A549 (cell line): ENCODE results near the gene BCAP31. TPM values are rescaled to one million over a fixed set of nuclear protein-coding genes. Genes with fewer than 3 reads are reported as not detected.
A peak's percentile ranks its signal among the peaks of the same experiment; 100 is the strongest.

ENCODE experiments used
- ATAC-seq, 2 experiments: fragments of 200-7000 bp in 1 of 2; fragments of >200 bp in 1 of 2; cut with Nextera tagmentation in 1 of 2; cut with Tn5 transposase in 1 of 2; 3 replicates each; pipeline versions ENCODE4 v1.8.0 to v1.9.1; 2018 to 2020; ENCODE audit warnings: mild to moderate bottlenecking in 1 of 2, moderate library complexity in 1 of 2
- CTCF ChIA-PET: fragments of 300-600 bp; sonication (Branson Sonifier 250); formaldehyde crosslinking; extraction: SDS; loops from one replicate; lab custom pipeline; 2021; ENCODE audit warnings: antibody characterized with exemption, inconsistent platforms; lab: Yijun Ruan, JAX
- POLR2A ChIA-PET: fragments of 350-600 bp; formaldehyde crosslinking; extraction: SDS; loops from one replicate; lab custom pipeline; 2021; ENCODE audit warnings: antibody characterized with exemption, inconsistent platforms; lab: Yijun Ruan, JAX
- DNase-seq, 2 experiments: peaks; one replicate each; pipeline versions ENCODE4 v3.0.0 to v3.0.0-alpha.2; 2011 to 2016; ENCODE audit warnings: low read depth in 1 of 2, low spot score in 1 of 2
- FAIRE-seq: peaks from 2 replicates; lab custom pipeline; 2011; peaks lifted over from hg19 to GRCh38; lab: Jason Lieb, UNC
- H3K27ac ChIP-seq, 2 experiments: fragments of >200 bp; sonication (Bioruptor Twin); formaldehyde crosslinking; 3 replicates each; pipeline ENCODE4 v1.5.1; 2016 to 2017
- H3K4me1 ChIP-seq: fragments of >200 bp; sonication (Bioruptor Twin); formaldehyde crosslinking; 3 replicates; pipeline ENCODE4 v1.6.1; 2016
- H3K4me2 ChIP-seq: fragments of >200 bp; sonication (Bioruptor Twin); formaldehyde crosslinking; 3 replicates; pipeline ENCODE4 v1.6.1; 2016
- H3K4me3 ChIP-seq: fragments of >200 bp; sonication (Bioruptor Twin); formaldehyde crosslinking; 3 replicates; pipeline ENCODE4 v1.5.1; 2016
- H3K9me3 ChIP-seq: fragments of >200 bp; sonication (Bioruptor Twin); formaldehyde crosslinking; 3 replicates; pipeline ENCODE4 v1.6.1; 2016
- ATOH8 ChIP-seq: fragments of 250-450 bp; sonication (Bioruptor Pico); IDR thresholded peaks from 2 replicates; pipeline ENCODE4 v1.5.0; 2020; ENCODE audit warnings: low read depth, mild to moderate bottlenecking, moderate library complexity
- BCL3 ChIP-seq: fragments of >200 bp; sonication (Bioruptor Twin); formaldehyde crosslinking; IDR thresholded peaks from 3 replicates; pipeline ENCODE4 v1.6.1; 2016
- BHLHE40 ChIP-seq: IDR thresholded peaks from 2 replicates; pipeline ENCODE4 v1.6.1; 2012; ENCODE audit warnings: low read depth, low read length, inconsistent platforms
- CBX2 ChIP-seq: fragments of 200-600 bp; sonication (generic); IDR thresholded peaks from 2 replicates; pipeline ENCODE4 v1.6.1; 2016; ENCODE audit warnings: low read depth, mild to moderate bottlenecking, borderline replicate concordance
- CBX8 ChIP-seq: fragments of 200-600 bp; sonication (generic); IDR thresholded peaks from 2 replicates; pipeline ENCODE4 v1.6.1; 2016
- CTCF ChIP-seq: fragments of >200 bp; sonication (Bioruptor Twin); formaldehyde crosslinking; IDR thresholded peaks from 3 replicates; pipeline ENCODE4 v1.5.1; 2016
- E2F6 ChIP-seq: IDR thresholded peaks from 2 replicates; pipeline ENCODE4 v1.6.1; 2012; ENCODE audit warnings: low read depth, borderline replicate concordance
- EHF ChIP-seq: fragments of 250-450 bp; sonication (Bioruptor Pico); IDR thresholded peaks from 2 replicates; pipeline ENCODE4 v1.5.0; 2020; ENCODE audit warnings: mild to moderate bottlenecking
- EP300 ChIP-seq, 2 experiments: fragments of >200 bp; sonication (Bioruptor Twin); formaldehyde crosslinking; IDR thresholded peaks; 2 replicates in 1 of 2; 3 replicates in 1 of 2; pipeline ENCODE4 v1.6.1; 2016 to 2017
- ESRRA ChIP-seq: fragments of 150-350 bp; IDR thresholded peaks from 2 replicates; pipeline ENCODE4 v1.6.1; 2014; ENCODE audit warnings: mild to moderate bottlenecking, low read length, borderline replicate concordance
- FOSL2 ChIP-seq, 2 experiments: fragments of 450-650 bp in 1 of 2; fragments of >200 bp in 1 of 2; sonication (Bioruptor Twin) in 1 of 2; formaldehyde crosslinking; IDR thresholded peaks; 2 replicates each; pipeline versions ENCODE4 v1.5.0 to v1.6.1; 2016 to 2020; ENCODE audit warnings: mild to moderate bottlenecking in 1 of 2, moderate library complexity in 1 of 2
- HDAC2 ChIP-seq: fragments of 200-600 bp; sonication (generic); IDR thresholded peaks from 2 replicates; pipeline ENCODE4 v1.6.1; 2016
- HOXB5 ChIP-seq: fragments of 250-450 bp; sonication (Bioruptor Pico); IDR thresholded peaks from 2 replicates; pipeline ENCODE4 v1.5.0; 2020; ENCODE audit warnings: mild to moderate bottlenecking, moderate library complexity
- JUN ChIP-seq, 2 experiments: fragments of >200 bp; sonication (Bioruptor Twin); formaldehyde crosslinking; IDR thresholded peaks; 2 replicates in 1 of 2; 3 replicates in 1 of 2; pipeline ENCODE4 v1.6.1; 2016 to 2017
- JUNB ChIP-seq: fragments of >200 bp; sonication (Bioruptor Twin); formaldehyde crosslinking; IDR thresholded peaks from 2 replicates; pipeline ENCODE4 v1.6.1; 2016
- KDM1A ChIP-seq: fragments of 200-600 bp; sonication (generic); IDR thresholded peaks from 2 replicates; pipeline ENCODE4 v1.6.1; 2016; ENCODE audit warnings: low read depth, mild to moderate bottlenecking
- KDM5A ChIP-seq: fragments of 200-600 bp; sonication (generic); IDR thresholded peaks from 2 replicates; pipeline ENCODE4 v1.6.1; 2016; ENCODE audit warnings: antibody characterized with exemption, mild to moderate bottlenecking
- MAX ChIP-seq: IDR thresholded peaks from 2 replicates; pipeline ENCODE4 v1.6.1; 2012
- NFE2L2 ChIP-seq: fragments of 150-350 bp; conservative IDR thresholded peaks from 2 replicates; pipeline ENCODE4 v1.6.1; 2014; ENCODE audit warnings: low read length
- PHF8 ChIP-seq: fragments of 200-600 bp; sonication (generic); IDR thresholded peaks from 2 replicates; pipeline ENCODE4 v1.6.1; 2016; ENCODE audit warnings: low read depth, mild to moderate bottlenecking, antibody characterized with exemption, moderate library complexity, borderline replicate concordance
- POLR2AphosphoS2 ChIP-seq: conservative IDR thresholded peaks from 2 replicates; pipeline ENCODE4 v1.6.1; 2012; ENCODE audit warnings: low read length, improper control_type of control experiment, inconsistent platforms
- RAD21 ChIP-seq, 2 experiments: fragments of >200 bp in 1 of 2; sonication (Bioruptor Twin) in 1 of 2; formaldehyde crosslinking in 1 of 2; IDR thresholded peaks in 1 of 2; conservative IDR thresholded peaks in 1 of 2; 2 replicates in 1 of 2; 3 replicates in 1 of 2; pipeline ENCODE4 v1.6.1; 2012 to 2018; ENCODE audit warnings: inconsistent platforms in 1 of 2
- RARB ChIP-seq: fragments of 250-450 bp; sonication (Bioruptor Pico); IDR thresholded peaks from 2 replicates; pipeline ENCODE4 v1.8.0; 2021; ENCODE audit warnings: mild to moderate bottlenecking, moderate library complexity
- REST ChIP-seq: fragments of 200-600 bp; sonication (generic); IDR thresholded peaks from 2 replicates; pipeline ENCODE4 v1.6.1; 2016; ENCODE audit warnings: antibody characterized with exemption, mild to moderate bottlenecking, moderate library complexity
- SMC3 ChIP-seq: fragments of >200 bp; sonication (Bioruptor Twin); formaldehyde crosslinking; IDR thresholded peaks from 3 replicates; pipeline ENCODE4 v1.6.1; 2018; ENCODE audit warnings: inconsistent platforms
- TFCP2L1 ChIP-seq: fragments of 250-450 bp; sonication (Bioruptor Pico); IDR thresholded peaks from 2 replicates; pipeline ENCODE4 v1.5.0; 2021; ENCODE audit warnings: mild to moderate bottlenecking
- WGBS: methylation state at CpG from one replicate; pipeline ENCODE4 v1.1.6; 2017; ENCODE audit errors: missing lambda C conversion rate; 5-methylcytosine and 5-hydroxymethylcytosine counted together
- polyA plus RNA-seq, 4 experiments: library from polyadenylated mRNA; depleted of rRNA in 3 of 4; stranded (reverse); fragments of >200 nt; fragmentation: RNase III in 1 of 4; extraction: RNeasy Plus Mini Kit Qiagen cat#74134 plus additional on column Dnase treatment in 1 of 4; gene quantifications; 2 replicates in 3 of 4; 3 replicates in 1 of 4; pipeline ENCODE4 v1.2.3, GENCODE V29; 2011 to 2017

The BCAP31 gene
- polyA plus RNA-seq, 2 of the 4 experiments (the other 2 are of a cell fraction): 217 to 349 TPM

- H3K27ac ChIP-seq: no peak overlapping the region
- no peak overlapping the region for H3K4me3 ChIP-seq
- no peaks in the 10 kb centered on the region for H3K4me1 ChIP-seq
- H3K9me3 ChIP-seq: no peaks in the 10 kb centered on the region
- CTCF ChIA-PET: interaction anchor here (1.4 to 8.5 kb wide), 4 partner anchors 9 to 114 kb away, joined by 3 to 78 read pairs (median 4); no protein-coding TSS in a partner anchor
- POLR2A ChIA-PET: no interaction called here
- FAIRE-seq (no peak), DNase-seq (no peak), ATAC-seq (no peak)
- 50% methylated on average over 2 of the region's 2 CpGs for WGBS
- TF ChIP-seq JUN (IDR thresholded peaks at IDR 0.05): no peak
- TF ChIP-seq, all 56 proteins: peak for 0
- H3K4me2 ChIP-seq: no peak overlapping the region
Measured at GRCh38 chrX:153653556-153653955, 70.6 kb downstream of the BCAP31 start.

GRCh38 chrX:153651540-153652079 is 72.6 kb downstream of the BCAP31 start:
- FAIRE-seq: no peak
- CTCF ChIA-PET: interaction anchor here (1.0 to 8.5 kb wide), 5 partner anchors 11 to 113 kb away, joined by 3 to 78 read pairs (median 4); no protein-coding TSS in a partner anchor
- H3K4me1 ChIP-seq: peaks cover 1% of the 10 kb centered on the region; the same call in 1 of the 3 replicates
- ATAC-seq: peak; percentile 72 to 81
- no peak overlapping the region for H3K27ac ChIP-seq
- DNase-seq: peak; percentile 35 to 44
- 78% methylated on average over 7 of the region's 9 CpGs for WGBS
- POLR2A ChIA-PET: no interaction called here
- H3K9me3 ChIP-seq: no peaks in the 10 kb centered on the region
- TF ChIP-seq POLR2AphosphoS2: no peak
- no peak for TF ChIP-seq KDM5A
- no peak for TF ChIP-seq NFE2L2
- TF ChIP-seq TFCP2L1 (CRISPR knock-in tag): no peak
- TF ChIP-seq HDAC2: no peak
- TF ChIP-seq EHF (CRISPR knock-in tag): no peak
- no peak for TF ChIP-seq HOXB5 (CRISPR knock-in tag)
- TF ChIP-seq PHF8: no peak
- TF ChIP-seq KDM1A: no peak
- TF ChIP-seq EP300 (IDR thresholded peaks at IDR 0.05): no peak
- no peak for TF ChIP-seq CBX8
- TF ChIP-seq ATOH8 (CRISPR knock-in tag): no peak
- TF ChIP-seq MAX: no peak
- TF ChIP-seq SMC3: no peak
- no peak for TF ChIP-seq ESRRA
- no peak for TF ChIP-seq JUNB
- no peak for TF ChIP-seq CBX2
- no peak for TF ChIP-seq REST
- TF ChIP-seq, all 56 proteins: peak for 0
- H3K4me3 ChIP-seq: no peak overlapping the region
- no peak overlapping the region for H3K4me2 ChIP-seq

- Histone ChIP-seq H3K4me3 (no peak overlapping the region), H3K9me3 (no peaks in the 10 kb centered on the region), H3K27ac (no peak overlapping the region), H3K4me2 (no peak overlapping the region), H3K4me1 (peaks cover 7% of the 10 kb centered on the region; the same call in 1 of the 3 replicates)
- ATAC-seq: no peak
- ChIA-PET POLR2A (no interaction called here), CTCF (interaction anchor here (1.3 to 8.5 kb wide), 5 partner anchors 11 to 111 kb away, joined by 3 to 78 read pairs (median 5); no protein-coding TSS in a partner anchor)
- FAIRE-seq: no peak
- WGBS: 95% methylated on average over 9 of the region's 13 CpGs
- DNase-seq: no peak
- no peak for TF ChIP-seq NFE2L2
- no peak for TF ChIP-seq BCL3
- TF ChIP-seq E2F6: no peak
- TF ChIP-seq RARB: no peak
- no peak for TF ChIP-seq BHLHE40
- TF ChIP-seq PHF8: no peak
- TF ChIP-seq JUNB: no peak
- TF ChIP-seq FOSL2 (IDR thresholded peaks at IDR 0.05): no peak
- no peak for TF ChIP-seq FOSL2 (CRISPR knock-in tag; IDR thresholded peaks at IDR 0.05)
- no peak for TF ChIP-seq CTCF
- TF ChIP-seq RAD21 (conservative IDR thresholded peaks at IDR 0.05 in 1 of 2, IDR thresholded peaks at IDR 0.05 in 1 of 2): no peak
Measured at GRCh38 chrX:153650959-153651358, 73.2 kb downstream of the BCAP31 start.
